PFSK-1 (cell line): Measurements from ENCODE around the gene NLRP3.

Source experiments
- FOXP2 ChIP-seq: optimal IDR thresholded peaks from 2 replicates; pipeline ENCODE3; 2011; ENCODE audit warnings: borderline replicate concordance, control low read depth, inconsistent platforms; ENCODE audit not compliant: insufficient read depth; ENCODE audit errors: extremely low read length, extremely low read depth
- POLR2AphosphoS5 ChIP-seq: IDR thresholded peaks from 2 replicates; pipeline ENCODE4 v1.6.1; 2012; ENCODE audit warnings: low read depth, mild to moderate bottlenecking, control low read depth, low read length, moderate library complexity
- SIN3A ChIP-seq: IDR thresholded peaks from 2 replicates; pipeline ENCODE4 v1.6.1; 2012; ENCODE audit warnings: mild to moderate bottlenecking, low read length, moderate library complexity, borderline replicate concordance; ENCODE audit not compliant: insufficient read depth
- TAF1 ChIP-seq: IDR thresholded peaks from 2 replicates; pipeline ENCODE4 v1.6.1; 2012; ENCODE audit warnings: low read length, control low read depth, borderline replicate concordance; ENCODE audit not compliant: insufficient read depth
- TF ChIP-seq, protein P1 (sequence below), 2 experiments: IDR thresholded peaks; 2 replicates each; pipeline versions ENCODE4 v1.6.1 to v1.8.0; 2011 to 2012; ENCODE audit warnings: low read depth in 2 of 2, low read length in 2 of 2, control low read depth in 1 of 2, inconsistent platforms in 1 of 2, mild to moderate bottlenecking in 1 of 2, moderate library complexity in 1 of 2; ENCODE audit not compliant: insufficient read depth in 1 of 2

NLRP3 gene

DNA sequence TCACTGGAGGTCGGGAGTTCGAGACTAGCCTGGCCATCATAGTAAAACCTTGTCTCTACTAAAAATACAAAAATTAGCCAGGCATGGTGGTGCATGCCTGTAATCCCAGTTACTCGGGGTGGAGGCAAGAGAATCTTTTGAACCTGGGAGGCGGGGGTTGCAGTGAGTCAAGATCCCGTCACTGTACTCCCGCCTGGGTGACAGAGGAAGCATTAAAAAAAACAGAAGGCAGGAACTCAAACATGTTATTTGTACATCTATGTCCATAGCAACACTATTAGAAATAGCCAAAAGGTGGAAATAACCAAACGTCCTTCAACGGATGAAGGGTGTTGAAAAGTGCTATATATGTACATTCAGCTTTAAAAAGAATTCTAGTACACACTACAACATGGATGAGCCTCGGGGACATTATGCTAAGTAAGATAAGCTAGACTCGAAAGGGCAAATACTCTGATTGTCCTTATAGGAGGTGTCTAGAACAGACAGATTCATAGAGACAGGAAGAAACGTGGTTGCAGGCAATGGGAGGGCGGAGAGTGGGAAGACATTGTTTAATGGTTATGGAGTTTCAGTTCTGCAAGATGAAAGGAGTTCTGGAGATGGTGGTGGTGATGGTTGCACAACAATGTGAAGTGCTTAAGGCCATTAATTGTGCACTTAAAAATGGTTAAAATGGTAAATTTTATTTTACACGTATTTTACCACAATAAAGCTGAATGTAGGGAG lies 19.2 kb downstream of the NLRP3 start:
- TF ChIP-seq TAF1 (no peak), FOXP2 (no peak), POLR2AphosphoS5 (no peak), SIN3A (no peak)
- TF ChIP-seq, protein P1, sequence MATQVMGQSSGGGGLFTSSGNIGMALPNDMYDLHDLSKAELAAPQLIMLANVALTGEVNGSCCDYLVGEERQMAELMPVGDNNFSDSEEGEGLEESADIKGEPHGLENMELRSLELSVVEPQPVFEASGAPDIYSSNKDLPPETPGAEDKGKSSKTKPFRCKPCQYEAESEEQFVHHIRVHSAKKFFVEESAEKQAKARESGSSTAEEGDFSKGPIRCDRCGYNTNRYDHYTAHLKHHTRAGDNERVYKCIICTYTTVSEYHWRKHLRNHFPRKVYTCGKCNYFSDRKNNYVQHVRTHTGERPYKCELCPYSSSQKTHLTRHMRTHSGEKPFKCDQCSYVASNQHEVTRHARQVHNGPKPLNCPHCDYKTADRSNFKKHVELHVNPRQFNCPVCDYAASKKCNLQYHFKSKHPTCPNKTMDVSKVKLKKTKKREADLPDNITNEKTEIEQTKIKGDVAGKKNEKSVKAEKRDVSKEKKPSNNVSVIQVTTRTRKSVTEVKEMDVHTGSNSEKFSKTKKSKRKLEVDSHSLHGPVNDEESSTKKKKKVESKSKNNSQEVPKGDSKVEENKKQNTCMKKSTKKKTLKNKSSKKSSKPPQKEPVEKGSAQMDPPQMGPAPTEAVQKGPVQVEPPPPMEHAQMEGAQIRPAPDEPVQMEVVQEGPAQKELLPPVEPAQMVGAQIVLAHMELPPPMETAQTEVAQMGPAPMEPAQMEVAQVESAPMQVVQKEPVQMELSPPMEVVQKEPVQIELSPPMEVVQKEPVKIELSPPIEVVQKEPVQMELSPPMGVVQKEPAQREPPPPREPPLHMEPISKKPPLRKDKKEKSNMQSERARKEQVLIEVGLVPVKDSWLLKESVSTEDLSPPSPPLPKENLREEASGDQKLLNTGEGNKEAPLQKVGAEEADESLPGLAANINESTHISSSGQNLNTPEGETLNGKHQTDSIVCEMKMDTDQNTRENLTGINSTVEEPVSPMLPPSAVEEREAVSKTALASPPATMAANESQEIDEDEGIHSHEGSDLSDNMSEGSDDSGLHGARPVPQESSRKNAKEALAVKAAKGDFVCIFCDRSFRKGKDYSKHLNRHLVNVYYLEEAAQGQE (IDR thresholded peaks at IDR 0.05; ENCODE audit: insufficient read depth in 1 of 2, low read depth in 2 of 2, low read length in 2 of 2), result no peak

DNA sequence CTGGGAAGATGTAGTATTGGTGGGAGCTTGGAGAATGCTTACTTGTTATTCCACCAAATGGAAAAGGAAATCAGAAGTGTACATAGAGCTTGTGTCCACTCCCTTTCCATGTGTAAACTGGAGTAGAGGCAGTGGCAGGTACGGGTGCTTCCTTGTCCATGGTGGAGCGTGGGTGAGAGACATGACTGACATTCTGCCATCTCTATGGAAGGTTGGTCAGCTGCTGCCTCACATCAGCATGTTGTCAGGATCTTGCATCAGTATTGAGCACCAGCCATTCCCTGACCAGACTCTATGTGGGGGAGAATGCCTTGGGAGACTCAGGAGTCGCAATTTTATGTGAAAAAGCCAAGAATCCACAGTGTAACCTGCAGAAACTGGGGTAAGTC lies 19.8 kb downstream of the NLRP3 start:
- TF ChIP-seq, protein P1 (IDR thresholded peaks at IDR 0.05; ENCODE audit: insufficient read depth in 1 of 2, low read depth in 2 of 2, low read length in 2 of 2), result no peak
- TF ChIP-seq FOXP2, result no peak

DNA sequence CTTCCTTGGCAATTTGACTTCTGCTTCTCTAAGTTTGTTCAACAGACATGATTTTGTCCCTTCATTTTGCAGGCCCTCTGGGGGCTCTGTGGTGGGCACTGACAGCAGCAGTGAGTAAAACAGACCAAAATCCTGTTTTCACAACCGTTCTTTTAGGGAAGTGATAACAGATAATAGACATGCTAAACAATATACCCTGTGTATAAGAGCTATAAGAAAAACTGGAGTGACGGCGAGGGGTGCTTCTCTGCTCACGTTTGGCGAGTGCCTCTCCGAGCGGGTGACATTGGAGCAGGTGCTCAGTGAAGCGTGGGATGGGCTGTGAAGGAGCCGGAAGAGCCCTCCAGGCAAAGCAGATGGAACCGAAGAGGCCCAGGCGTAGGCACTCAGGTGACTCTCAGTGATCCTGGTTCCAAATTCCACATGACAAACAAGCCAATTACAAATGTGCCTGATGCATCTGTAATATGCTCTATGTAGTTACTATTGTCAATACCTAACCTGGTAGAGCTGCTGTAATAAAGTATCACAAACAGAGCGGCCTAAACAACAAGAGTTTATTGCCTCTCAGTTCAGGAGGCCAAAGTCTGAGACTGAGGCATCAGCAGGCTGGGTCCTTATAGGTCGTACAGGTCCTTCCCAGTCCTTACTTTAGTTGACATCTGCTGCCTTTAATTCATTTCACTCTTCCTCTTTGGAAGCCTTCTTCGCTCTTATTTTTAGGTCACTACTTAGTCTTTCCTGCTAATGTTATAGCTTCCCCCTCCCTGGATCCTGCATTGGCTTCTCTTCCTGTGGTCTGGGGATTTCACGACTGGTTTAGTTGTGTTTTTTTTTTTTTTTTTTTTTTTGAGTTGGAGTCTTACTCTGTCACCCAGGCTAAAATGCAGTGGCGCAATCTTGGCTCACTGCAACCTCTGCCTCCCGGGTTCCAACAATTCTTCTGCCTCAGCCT lies 21.9 kb downstream of the NLRP3 start:
- TF ChIP-seq POLR2AphosphoS5 (no peak), FOXP2 (no peak), TAF1 (no peak), SIN3A (no peak)
- TF ChIP-seq, protein P1 (IDR thresholded peaks at IDR 0.05; ENCODE audit: insufficient read depth in 1 of 2, low read depth in 2 of 2, low read length in 2 of 2), result no peak

DNA sequence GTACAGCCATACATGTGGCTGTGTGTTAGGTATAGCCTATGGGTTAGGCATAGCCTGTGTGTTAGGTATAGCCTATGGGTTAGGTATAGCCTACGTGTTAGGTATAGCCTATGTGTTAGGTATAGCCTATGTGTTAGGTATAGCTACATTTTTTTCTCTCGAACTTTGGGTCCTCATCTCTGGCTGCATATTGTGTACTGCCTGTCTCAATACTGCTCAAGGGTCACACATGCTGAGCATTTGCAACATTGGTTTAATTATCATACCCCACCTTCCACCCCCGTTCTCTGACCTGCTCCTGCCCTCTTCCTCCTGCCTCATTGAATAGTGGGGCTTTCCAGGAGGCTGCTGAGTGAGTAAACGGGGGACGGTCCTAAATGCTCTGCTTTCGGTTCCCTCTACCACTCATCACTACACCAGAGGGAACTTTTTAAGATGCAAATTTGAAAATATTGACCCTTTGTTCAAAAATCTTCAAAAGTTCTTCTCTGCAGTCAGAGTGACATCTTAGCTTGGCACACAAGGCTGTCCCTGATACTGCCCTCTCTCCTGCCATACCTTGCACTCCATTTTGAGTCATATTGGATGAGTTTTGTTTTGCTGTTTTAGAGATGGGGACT lies 24.1 kb downstream of the NLRP3 start:
- TF ChIP-seq FOXP2 (no peak), POLR2AphosphoS5 (no peak), TAF1 (no peak), SIN3A (no peak)
- TF ChIP-seq, protein P1 (IDR thresholded peaks at IDR 0.05; ENCODE audit: insufficient read depth in 1 of 2, low read depth in 2 of 2, low read length in 2 of 2), result no peak
